Keratinocyte (primary cell): ENCODE measurements around the gene GPAT2. TPM values are rescaled to one million over a fixed set of nuclear protein-coding genes. Genes with fewer than 3 reads are reported as not detected.
"Not testable (repeated sequence)": the region's sequence is repeated elsewhere in the genome, so short reads cannot be mapped to it uniquely, and the experiment has no call there.

Source experiments
- DNase-seq: peaks from one replicate; pipeline ENCODE4 v3.0.0-alpha.2; 2011; ENCODE audit warnings: low read depth, missing footprints, low spot score
- FAIRE-seq: peaks from 2 replicates; lab custom pipeline; 2011; peaks lifted over from hg19 to GRCh38; lab: Jason Lieb, UNC
- H2AFZ ChIP-seq: 2 replicates; pipeline ENCODE4 v1.6.0; 2012; ENCODE audit warnings: low read length, control low read depth, inconsistent platforms; ENCODE audit not compliant: control insufficient read depth
- H3K27ac ChIP-seq: 2 replicates; pipeline ENCODE4 v1.5.1; 2011; ENCODE audit warnings: low read length; ENCODE audit not compliant: control insufficient read depth, insufficient read depth
- H3K27me3 ChIP-seq: 3 replicates; pipeline ENCODE4 v1.6.0; 2011; ENCODE audit warnings: low read length; ENCODE audit not compliant: control insufficient read depth, insufficient read depth; ENCODE audit errors: extremely low read depth
- H3K36me3 ChIP-seq, 2 experiments: 2 replicates in 1 of 2; 3 replicates in 1 of 2; pipeline ENCODE4 v1.5.1; 2011; ENCODE audit warnings: low read length in 2 of 2, mild to moderate bottlenecking in 1 of 2; ENCODE audit not compliant: control insufficient read depth in 2 of 2, insufficient read depth in 2 of 2; ENCODE audit errors: extremely low read depth in 1 of 2
- H3K4me1 ChIP-seq: 3 replicates; pipeline ENCODE4 v1.5.1; 2011; ENCODE audit warnings: low read length; ENCODE audit not compliant: control insufficient read depth, insufficient read depth; ENCODE audit errors: extremely low read depth
- H3K4me2 ChIP-seq: 3 replicates; pipeline ENCODE4 v1.6.0; 2011; ENCODE audit warnings: low read depth, low read length; ENCODE audit not compliant: control insufficient read depth, insufficient read depth; ENCODE audit errors: extremely low read depth
- H3K4me3 ChIP-seq, 3 experiments: fragments of 200-600 bp in 1 of 3; sonication (generic) in 1 of 3; 2 replicates in 2 of 3; 3 replicates in 1 of 3; pipeline ENCODE4 v1.5.1; 2011 to 2016; ENCODE audit warnings: low read length in 3 of 3, mild to moderate bottlenecking in 3 of 3, control low read depth in 2 of 3, inconsistent platforms in 1 of 3, low read depth in 1 of 3, mixed read lengths in 1 of 3, mixed run types in 1 of 3, moderate library complexity in 1 of 3; ENCODE audit not compliant: control insufficient read depth in 2 of 3, insufficient read depth in 2 of 3; ENCODE audit errors: extremely low read depth in 1 of 3
- H3K79me2 ChIP-seq: 2 replicates; pipeline ENCODE4 v1.6.0; 2012; ENCODE audit warnings: low read length; ENCODE audit not compliant: control insufficient read depth, insufficient read depth
- H3K9ac ChIP-seq: 3 replicates; pipeline ENCODE4 v1.6.0; 2011; ENCODE audit warnings: low read length; ENCODE audit not compliant: control insufficient read depth, insufficient read depth; ENCODE audit errors: extremely low read depth
- H3K9me1 ChIP-seq: 3 replicates; pipeline ENCODE4 v1.6.0; 2011; ENCODE audit warnings: low read length; ENCODE audit not compliant: control insufficient read depth, insufficient read depth; ENCODE audit errors: extremely low read depth
- H3K9me3 ChIP-seq: 2 replicates; pipeline ENCODE4 v1.5.1; 2012; ENCODE audit warnings: low read depth, low read length; ENCODE audit not compliant: control insufficient read depth
- H4K20me1 ChIP-seq: 3 replicates; pipeline ENCODE4 v1.6.0; 2011; ENCODE audit warnings: low read length; ENCODE audit not compliant: control insufficient read depth, insufficient read depth; ENCODE audit errors: extremely low read depth
- dilution Hi-C: fragments of 300-500 bp; cut with MboI; formaldehyde crosslinking; loops from one replicate; pipeline ENCODE4 v1.7.0; 2020; ENCODE audit warnings: low sequenced_read_pairs; ENCODE audit not compliant: extremely low pct_ligation_motif_present
- polyA plus RNA-seq, 5 experiments: library from polyadenylated mRNA; depleted of rRNA in 3 of 5; stranded (reverse) in 3 of 5; stranded (forward) in 1 of 5; unstranded in 1 of 5; fragments of >200 nt; gene quantifications; 1 replicate in 1 of 5; 2 replicates in 3 of 5; 3 replicates in 1 of 5; pipeline versions ENCODE4 v1.2.1 to v1.2.3, GENCODE V29; 2011 to 2012; ENCODE audit warnings: missing spikeins in 2 of 5, low read depth in 1 of 5, low replicate concordance in 1 of 5

The GPAT2 gene
- polyA plus RNA-seq, 1 donor (not counting 4 experiments of a cell fraction or from before 2014, with no cell fraction given): 0.05 TPM

DNA sequence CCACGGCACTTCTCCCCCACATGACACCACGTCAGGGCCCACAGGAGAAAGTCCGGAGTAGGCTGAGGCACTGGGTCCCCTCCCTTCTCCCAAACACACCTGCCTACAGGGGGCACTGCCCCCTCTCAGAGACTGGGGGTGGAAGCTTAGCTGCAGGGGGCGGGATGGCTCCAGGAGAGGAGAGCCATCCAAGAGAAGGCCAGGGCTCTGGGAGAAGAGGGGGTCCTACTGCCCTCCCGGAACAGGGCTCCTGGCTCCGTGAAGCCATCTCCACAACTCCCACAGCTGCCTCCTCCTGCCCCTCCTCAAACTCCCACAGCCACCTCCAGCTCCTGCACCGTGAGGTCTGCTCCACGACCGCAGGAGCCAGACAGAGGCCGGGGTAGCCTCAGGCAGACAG lies 25.6 kb upstream of the GPAT2 start:
- H3K9me1 ChIP-seq, H3K36me3 ChIP-seq, dilution Hi-C loops, H3K4me2 ChIP-seq, DNase-seq, H4K20me1 ChIP-seq, H3K9me3 ChIP-seq, H3K27me3 ChIP-seq, H3K27ac ChIP-seq, H2AFZ ChIP-seq, H3K4me3 ChIP-seq, H3K4me1 ChIP-seq, H3K9ac ChIP-seq, FAIRE-seq, H3K79me2 ChIP-seq: not testable (repeated sequence)

DNA sequence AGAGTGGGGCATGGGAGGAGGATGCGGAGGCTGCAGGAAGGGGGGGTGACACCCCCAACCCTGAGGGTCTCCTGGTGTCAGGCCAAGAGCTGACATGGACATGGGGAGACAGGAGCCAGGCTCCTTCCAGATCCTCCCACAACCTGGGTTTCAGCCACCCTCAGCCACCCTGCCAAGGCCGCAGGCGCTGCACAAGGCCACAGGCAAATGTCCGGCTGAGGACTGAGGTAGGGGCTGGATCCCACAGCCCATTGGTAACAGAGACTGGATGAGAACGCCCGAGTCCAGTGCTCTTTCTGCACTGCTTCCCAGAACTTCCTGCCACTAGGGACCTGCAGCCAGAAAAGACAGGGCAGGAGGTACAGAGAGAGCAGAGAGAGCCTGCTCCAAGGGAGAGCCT lies 24.7 kb upstream of the GPAT2 start:
- DNase-seq, H3K4me3 ChIP-seq, H3K9me1 ChIP-seq, FAIRE-seq, H3K27me3 ChIP-seq, H3K9me3 ChIP-seq, H3K4me2 ChIP-seq, H3K4me1 ChIP-seq, H3K9ac ChIP-seq, dilution Hi-C loops, H3K36me3 ChIP-seq, H3K79me2 ChIP-seq, H2AFZ ChIP-seq, H3K27ac ChIP-seq, H4K20me1 ChIP-seq: not testable (repeated sequence)

DNA sequence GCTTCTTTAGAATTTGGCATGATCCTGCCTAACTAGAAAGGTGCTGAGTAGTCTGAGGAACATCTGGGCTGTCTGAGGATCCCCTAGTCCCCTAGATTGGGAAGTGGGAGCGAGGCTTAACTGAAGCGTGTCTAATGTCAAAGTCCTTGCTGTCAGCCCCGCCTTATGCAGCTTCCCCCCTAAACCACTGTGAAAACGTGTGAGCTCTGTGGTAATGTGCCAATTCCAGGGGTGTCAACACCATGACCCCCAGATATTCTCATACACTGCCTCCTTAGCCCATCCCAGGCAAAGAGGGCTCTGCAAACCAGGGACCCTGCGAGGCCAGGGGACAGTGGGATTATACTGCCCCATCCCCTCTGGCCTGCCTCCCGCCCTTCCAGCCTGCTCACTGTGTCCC lies 21.1 kb upstream of the GPAT2 start:
- H3K4me3 ChIP-seq, H3K36me3 ChIP-seq, dilution Hi-C loops, H3K4me1 ChIP-seq, H3K79me2 ChIP-seq, H3K9me3 ChIP-seq, H3K27ac ChIP-seq, H3K27me3 ChIP-seq, DNase-seq, FAIRE-seq, H3K4me2 ChIP-seq, H3K9ac ChIP-seq, H2AFZ ChIP-seq, H4K20me1 ChIP-seq, H3K9me1 ChIP-seq: not testable (repeated sequence)

DNA sequence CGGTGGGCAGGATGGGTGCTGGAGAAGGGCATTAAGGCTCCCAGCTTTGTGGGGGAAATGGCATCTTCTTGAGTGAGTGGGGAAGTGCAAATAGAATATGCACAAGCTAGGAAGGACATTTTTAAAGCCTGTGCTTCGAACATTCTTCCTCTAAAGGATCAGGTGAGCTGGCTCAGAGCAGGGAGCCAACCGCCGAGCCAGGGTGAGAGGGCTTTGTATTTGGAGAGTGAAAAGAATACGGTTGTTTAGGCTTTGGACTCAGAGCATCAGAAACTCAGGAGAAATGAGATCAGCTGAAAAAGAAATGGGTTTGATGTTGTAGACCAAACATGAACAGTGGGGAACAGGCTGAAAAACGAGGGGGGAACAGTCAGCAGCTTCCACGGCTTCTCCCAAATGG lies 19.8 kb upstream of the GPAT2 start:
- H2AFZ ChIP-seq, H3K4me3 ChIP-seq, H3K9me3 ChIP-seq, H3K27me3 ChIP-seq, dilution Hi-C loops, H3K4me2 ChIP-seq, H3K9me1 ChIP-seq, FAIRE-seq, H4K20me1 ChIP-seq, DNase-seq, H3K36me3 ChIP-seq, H3K9ac ChIP-seq, H3K79me2 ChIP-seq, H3K4me1 ChIP-seq, H3K27ac ChIP-seq: not testable (repeated sequence)

DNA sequence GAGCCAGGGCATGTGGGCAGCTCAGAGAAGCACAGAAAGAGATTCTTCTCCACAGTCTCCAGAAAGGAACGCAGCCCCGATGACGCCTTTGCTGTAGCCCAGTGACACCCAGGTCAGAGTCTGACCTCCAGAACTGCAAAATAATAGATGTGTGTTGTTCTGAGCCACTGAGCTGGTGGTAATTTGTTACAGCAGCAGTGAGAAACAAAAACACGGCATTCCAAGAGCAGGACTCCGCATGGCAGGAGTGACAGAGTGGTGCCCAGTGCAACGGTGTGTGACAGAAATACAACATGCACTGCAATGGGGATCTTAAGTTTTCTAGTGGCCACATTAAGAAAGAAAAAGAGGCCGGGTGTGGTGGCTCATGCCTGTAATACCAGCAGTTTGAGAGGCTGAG lies 18.7 kb upstream of the GPAT2 start:
- H3K27ac ChIP-seq, DNase-seq, dilution Hi-C loops, H3K9ac ChIP-seq, H3K4me2 ChIP-seq, H4K20me1 ChIP-seq, H3K9me1 ChIP-seq, H3K27me3 ChIP-seq, FAIRE-seq, H3K4me1 ChIP-seq, H2AFZ ChIP-seq, H3K4me3 ChIP-seq, H3K9me3 ChIP-seq, H3K79me2 ChIP-seq, H3K36me3 ChIP-seq: not testable (repeated sequence)
